ENCODE data around the gene DNALI1.
"Not testable (repeated sequence)": the region's sequence is repeated elsewhere in the genome, so short reads cannot be mapped to it uniquely, and the experiment has no call there.

DNALI1 gene

DNA sequence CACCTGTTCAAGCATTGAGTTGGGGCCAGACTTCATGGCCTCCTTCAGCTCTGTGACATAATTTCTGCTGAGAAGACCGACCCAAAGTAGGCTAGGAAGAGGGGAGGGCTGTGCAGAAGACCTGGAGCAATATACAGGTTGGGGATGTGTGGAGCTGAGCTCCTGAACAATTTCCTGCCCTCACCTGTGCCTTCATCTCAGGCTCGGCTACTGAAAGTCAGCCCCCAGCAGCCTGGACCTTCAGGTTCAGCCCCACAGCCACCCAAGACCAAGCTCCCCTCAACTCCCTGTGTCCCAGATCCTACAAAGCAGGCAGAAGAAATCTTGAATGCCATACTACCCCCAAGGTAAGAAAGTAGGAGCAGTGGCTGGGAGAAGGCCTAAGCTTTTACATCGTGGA is 662 bp downstream of the DNALI1 start:
- DNase-seq, result no peak

DNA sequence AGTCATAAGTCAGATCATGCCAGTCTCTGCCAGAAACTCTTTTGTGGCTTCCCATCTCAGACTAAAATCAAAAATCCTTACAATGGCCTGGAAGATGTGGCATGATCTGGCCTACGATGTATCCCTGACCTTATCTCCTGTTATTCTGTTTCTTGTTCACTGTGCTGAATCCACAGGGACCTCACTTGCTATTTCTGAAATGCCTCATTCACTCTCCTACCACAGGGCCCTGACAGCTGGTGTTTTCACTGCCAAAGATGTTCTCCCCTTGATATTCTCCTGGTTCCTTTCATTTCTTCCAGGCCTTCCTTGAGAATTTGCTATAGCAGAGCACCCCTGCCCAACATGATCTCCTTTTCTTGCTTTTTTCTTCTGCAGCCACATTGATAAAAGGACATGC is 1.7 kb downstream of the DNALI1 start:
- DNase-seq, result no peak

DNA sequence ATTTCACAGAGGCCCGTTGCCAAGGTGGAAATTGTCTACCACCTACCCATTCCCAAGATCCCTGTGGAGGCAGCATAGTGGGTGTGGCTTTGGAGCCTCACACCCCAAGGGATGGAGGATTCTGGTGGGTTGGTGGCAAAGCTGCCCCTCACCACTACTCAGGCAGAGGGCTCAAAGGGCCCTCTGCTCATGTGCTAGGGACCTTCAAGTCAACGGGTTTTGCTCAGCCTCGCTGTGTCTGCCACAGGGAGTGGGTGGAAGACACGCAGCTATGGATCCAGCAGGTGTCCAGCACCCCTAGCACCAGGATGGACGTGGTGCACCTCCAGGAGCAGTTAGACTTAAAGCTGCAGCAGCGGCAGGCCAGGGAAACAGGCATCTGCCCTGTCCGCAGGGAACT is 2.3 kb downstream of the DNALI1 start:
- DNase-seq, result no peak

DNA sequence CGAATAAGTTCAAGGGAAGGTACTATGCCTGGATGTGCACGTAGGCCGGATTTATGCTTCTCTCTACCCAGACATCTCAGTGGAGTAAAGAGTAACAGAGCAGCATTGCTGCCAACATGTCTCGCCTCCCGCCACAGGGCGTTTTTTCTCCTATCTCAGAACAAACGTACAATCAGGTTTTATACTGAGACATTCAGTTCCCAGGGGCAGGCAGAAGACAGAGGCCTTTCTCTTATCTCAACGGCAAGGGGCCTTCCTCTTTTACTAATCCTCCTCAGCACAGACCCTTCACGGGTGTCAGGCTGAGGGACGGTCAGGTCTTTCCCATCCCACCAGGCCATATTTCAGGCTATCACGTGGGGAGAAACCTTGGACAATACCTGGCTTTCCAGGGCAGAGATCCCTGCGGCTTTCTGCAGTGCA is 3.2 kb downstream of the DNALI1 start:
- DNase-seq, result not testable (repeated sequence)

DNA sequence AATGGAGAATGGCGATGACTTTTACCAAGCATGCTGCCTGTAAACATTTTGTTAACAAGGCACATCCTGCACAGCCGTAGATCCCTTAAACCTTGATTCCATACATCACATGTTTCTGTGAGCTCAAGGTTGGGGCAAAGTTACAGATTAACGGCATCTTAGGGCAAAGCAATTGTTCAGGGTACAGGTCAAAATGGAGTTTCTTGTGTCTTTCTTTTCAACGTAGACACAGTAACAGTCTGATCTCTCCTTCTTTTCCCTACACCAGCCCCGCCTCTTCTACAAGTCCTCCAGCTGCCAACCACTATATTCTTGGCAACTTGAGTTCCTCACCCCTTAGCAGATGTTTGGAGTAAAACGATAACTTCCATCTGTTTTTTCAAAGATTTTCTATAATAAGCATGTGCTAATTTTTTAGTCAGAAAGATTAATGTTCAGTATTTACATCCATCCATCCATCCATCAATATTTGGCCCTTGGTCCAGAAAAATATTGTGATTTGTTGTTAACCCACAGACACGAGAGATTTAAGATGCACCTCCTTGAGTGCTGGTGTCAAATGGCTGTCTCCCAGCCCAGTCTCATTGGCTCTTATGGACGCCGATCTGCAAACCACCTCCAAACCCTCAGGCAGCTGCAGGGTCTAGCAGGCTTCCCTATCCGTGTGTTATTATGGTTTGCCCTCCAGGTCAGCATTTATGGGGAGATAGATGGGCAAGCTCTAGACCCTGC is 3.8 kb downstream of the DNALI1 start:
- DNase-seq, result no peak

- peak; percentile 68 for DNase-seq
These were observed 4.7 kb downstream of the DNALI1 start for GRCh38 chr1:37561133-37562132.

GRCh38 chr1:37562984-37563383 is 6.2 kb downstream of the DNALI1 start:
- no peak for DNase-seq

DNA sequence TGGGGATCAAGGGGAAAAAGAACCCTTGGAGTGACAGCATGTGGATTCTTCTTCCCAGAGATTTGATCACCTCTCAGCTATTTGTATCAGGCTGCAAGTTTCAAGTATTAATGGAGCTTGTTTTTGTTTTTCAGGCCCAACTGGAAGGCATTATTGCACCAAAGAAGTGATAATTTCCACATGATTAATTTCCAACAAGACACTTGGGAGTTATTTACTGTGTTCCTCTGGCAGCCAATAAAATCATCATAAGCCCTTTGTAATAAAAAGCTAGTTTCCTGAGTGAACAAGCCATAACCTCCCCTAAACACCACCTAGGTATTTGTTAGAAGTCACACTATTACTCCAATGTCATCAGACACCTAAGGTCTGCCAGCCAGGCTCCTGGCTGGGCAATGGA is 8.2 kb downstream of the DNALI1 start:
- DNase-seq, result no peak

GRCh38 chr1:37567023-37567422 is 10.3 kb downstream of the DNALI1 start:
- no peak for DNase-seq

- DNase-seq, result no peak
These were observed 14.0 kb downstream of the DNALI1 start for GRCh38 chr1:37570528-37571334.

DNA sequence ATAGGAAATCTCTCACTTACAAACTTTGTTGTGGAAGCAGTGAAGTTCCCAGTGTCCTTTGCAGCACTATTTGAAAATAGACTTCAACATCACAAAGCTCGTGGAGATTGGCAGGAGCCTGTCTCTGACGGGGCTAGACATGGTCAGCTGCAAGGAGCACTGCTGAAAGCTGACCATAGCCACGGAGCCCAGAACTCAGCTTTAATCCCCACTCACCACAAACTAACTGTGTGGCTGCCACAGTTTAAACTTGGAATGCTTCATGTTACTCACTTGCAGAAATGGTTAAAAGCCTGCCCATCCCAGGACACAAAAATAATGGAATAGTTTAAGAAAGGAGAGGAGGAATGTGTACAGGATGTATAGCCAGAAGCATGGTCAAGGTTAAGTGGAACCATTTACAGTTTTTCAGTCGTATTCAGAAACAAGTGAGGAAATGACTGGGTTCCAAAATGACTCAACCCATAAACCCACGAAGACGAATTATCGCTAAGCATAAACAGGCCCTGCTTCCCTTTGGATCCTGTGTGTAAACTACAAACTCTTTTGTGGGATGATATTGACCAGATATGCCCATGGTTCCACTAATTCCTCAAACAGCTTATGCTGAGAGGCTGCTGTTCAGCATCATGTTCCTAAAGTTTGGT is 18.2 kb downstream of the DNALI1 start:
- no peak for DNase-seq

- DNase-seq, result no peak
These were observed 19.0 kb downstream of the DNALI1 start for GRCh38 chr1:37575692-37576091.

DNA sequence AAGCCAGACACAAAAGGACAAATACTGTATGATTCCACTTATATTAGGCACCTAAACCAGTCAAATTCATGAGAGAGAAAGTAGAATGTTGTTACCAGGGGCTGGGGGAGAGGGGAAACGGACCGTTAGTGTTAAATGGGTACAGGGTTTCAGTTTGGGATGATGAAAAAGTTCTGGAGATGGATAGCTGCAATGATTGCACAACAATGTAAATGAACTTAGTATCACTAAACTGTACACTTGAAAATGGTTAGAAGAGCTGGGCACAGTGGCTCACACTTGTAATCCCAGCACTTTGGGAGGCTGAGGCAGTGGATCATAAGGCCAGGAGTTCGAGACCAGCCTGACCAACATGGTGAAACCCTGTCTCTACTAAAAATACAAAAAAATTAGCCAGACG is 27.8 kb downstream of the DNALI1 start:
- not testable (repeated sequence) for DNase-seq

DNA sequence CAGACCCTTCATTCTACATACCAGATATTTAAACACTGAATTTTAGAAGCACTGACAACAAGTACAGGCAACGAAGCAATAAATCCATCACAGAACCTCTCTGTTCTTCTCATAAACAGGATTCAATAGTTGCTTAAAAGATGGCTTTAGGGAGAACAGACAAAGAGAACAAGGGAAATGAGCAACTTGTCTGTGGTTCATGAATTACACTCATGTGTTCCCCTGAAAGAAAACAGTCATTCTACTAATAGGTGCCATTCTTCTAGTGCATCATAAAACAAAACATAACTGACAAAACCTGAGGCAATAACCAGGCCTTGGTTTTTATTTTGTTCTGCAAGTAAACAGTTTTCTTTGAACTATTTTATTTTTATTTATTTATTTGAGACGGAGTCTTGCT is 32.2 kb downstream of the DNALI1 start:
- DNase-seq, result no peak

- DNase-seq, result no peak
These were observed 37.0 kb downstream of the DNALI1 start for GRCh38 chr1:37593726-37594125.

- DNase-seq, result peak; percentile 98
These were observed 38.9 kb downstream of the DNALI1 start, which contains the start of gene GNL2 for GRCh38 chr1:37595440-37596181. Gene GNL2, minus strand, starts transcription at chr1:37595937. Its CDS starts 115 bp downstream, at chr1:37595822.

GRCh38 chr1:37596182-37596667 is 39.5 kb downstream of the DNALI1 start:
- no peak for DNase-seq

- DNase-seq, result no peak
These were observed 43.2 kb downstream of the DNALI1 start for GRCh38 chr1:37599940-37600339.

- no peak for DNase-seq
These were observed 44.7 kb downstream of the DNALI1 start for GRCh38 chr1:37601441-37601840.

DNA sequence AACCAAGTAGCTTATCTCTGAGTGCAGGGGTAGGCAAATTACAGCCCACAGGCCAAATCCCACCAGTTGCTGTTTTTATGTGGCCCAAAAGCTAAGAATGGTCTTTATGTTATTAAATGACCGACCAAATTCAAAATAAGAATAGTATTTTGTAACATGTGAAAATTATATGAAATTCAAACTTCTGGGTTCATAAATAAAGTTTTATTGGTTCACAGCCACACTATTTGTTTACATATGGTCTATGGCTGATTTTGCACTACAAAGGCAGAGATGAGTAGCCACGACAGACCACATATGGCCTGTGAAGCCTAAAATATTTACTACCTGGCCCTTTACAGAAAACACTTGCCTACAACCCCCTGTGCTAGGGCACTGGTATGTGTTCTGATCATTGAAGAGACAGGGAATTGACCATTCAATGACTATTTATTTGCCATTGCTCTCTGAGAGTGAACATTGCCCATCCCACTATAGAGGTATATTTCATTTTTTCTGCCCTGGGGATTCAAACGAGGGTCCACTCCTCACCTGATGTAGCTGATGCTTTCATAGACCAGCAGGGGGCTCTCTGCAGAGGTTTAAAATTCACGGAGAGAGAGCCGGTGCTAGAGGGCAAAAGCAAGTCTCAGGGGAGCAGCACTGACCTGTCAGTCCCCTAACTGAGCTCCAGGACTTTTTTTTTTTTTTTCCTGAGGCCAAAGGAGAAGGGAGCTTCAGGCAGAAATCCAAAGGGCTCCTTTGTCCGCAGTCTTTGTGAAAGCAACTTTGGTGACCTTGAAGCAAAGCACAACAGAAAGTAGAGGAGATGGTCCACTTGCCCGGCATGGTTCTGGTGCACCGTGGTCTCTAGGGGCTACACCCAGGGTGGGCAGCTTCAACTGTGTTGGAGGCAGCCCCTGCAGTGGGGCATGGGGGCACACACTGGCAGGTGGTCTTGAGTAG is 46.3 kb downstream of the DNALI1 start:
- DNase-seq, result no peak

Measured in activated CD8-positive, alpha-beta memory T cell treated with anti-CD3 and anti-CD28 coated beads, Interleukin-2, amount 50 U/mL, for 48 hours (primary cell).